Neural progenitor cell (in vitro differentiated cells): ENCODE results near the gene MMP20. TPM values are rescaled to one million over a fixed set of nuclear protein-coding genes. Genes with fewer than 3 reads are reported as not detected.

Source experiments
- DNase-seq: peaks from one replicate; pipeline ENCODE4 v3.0.0-alpha.2; 2016; ENCODE audit warnings: low spot score
- H2AFZ ChIP-seq: fragments of 200-600 bp; sonication (generic); replicated peaks from 2 replicates; pipeline ENCODE4 v1.6.1; 2016; ENCODE audit warnings: antibody characterized with exemption
- H3F3A ChIP-seq: fragments of 200-600 bp; sonication (generic); 2 replicates; pipeline ENCODE4 v1.6.1; 2016; ENCODE audit warnings: antibody characterized with exemption, low read depth
- H3K27ac ChIP-seq: fragments of 200-600 bp; sonication (generic); 2 replicates; pipeline ENCODE4 v1.5.1; 2016; ENCODE audit warnings: mild to moderate bottlenecking
- H3K27me3 ChIP-seq: fragments of 200-600 bp; sonication (generic); 2 replicates; pipeline ENCODE4 v1.6.1; 2016; ENCODE audit warnings: mild to moderate bottlenecking, moderate library complexity
- H3K36me3 ChIP-seq: fragments of 200-600 bp; sonication (generic); 2 replicates; pipeline ENCODE4 v1.5.1; 2016
- H3K4me1 ChIP-seq: fragments of 200-600 bp; sonication (generic); 2 replicates; pipeline ENCODE4 v1.6.1; 2016; ENCODE audit warnings: mixed run types
- H3K4me2 ChIP-seq: fragments of 200-600 bp; sonication (generic); 2 replicates; pipeline ENCODE4 v1.6.1; 2016
- H3K4me3 ChIP-seq: fragments of 200-600 bp; sonication (generic); 2 replicates; pipeline ENCODE4 v1.5.1; 2016
- H3K79me2 ChIP-seq: fragments of 200-600 bp; sonication (generic); 2 replicates; pipeline ENCODE4 v1.6.1; 2016; ENCODE audit warnings: low read depth
- H3K9ac ChIP-seq: fragments of 200-600 bp; sonication (generic); 2 replicates; pipeline ENCODE4 v1.6.1; 2016
- H3K9me3 ChIP-seq: fragments of 200-600 bp; sonication (generic); 2 replicates; pipeline ENCODE4 v1.5.1; 2016; ENCODE audit warnings: low read depth
- H4K20me1 ChIP-seq: fragments of 200-600 bp; sonication (generic); 2 replicates; pipeline ENCODE4 v1.6.1; 2016; ENCODE audit warnings: low read depth
- H3K27ac Mint-ChIP-seq: 3 replicates; pipeline ENCODE4 v1.8.0; 2021; ENCODE audit warnings: mixed read lengths
- H3K27me3 Mint-ChIP-seq: 2 replicates; pipeline ENCODE4 v1.8.0; 2022; ENCODE audit warnings: low read depth, mild to moderate bottlenecking, inconsistent platforms, moderate library complexity, mixed read lengths; ENCODE audit not compliant: insufficient read depth
- H3K36me3 Mint-ChIP-seq: 3 replicates; pipeline ENCODE4 v1.8.0; 2021; ENCODE audit warnings: mixed read lengths
- H3K4me1 Mint-ChIP-seq: 3 replicates; pipeline ENCODE4 v1.8.0; 2021; ENCODE audit warnings: mixed read lengths
- H3K4me3 Mint-ChIP-seq: 3 replicates; pipeline ENCODE4 v1.8.0; 2021; ENCODE audit warnings: mild to moderate bottlenecking, moderate library complexity, mixed read lengths
- H3K9me3 Mint-ChIP-seq: 3 replicates; pipeline ENCODE4 v1.8.0; 2020; ENCODE audit warnings: mixed read lengths
- CTCF ChIP-seq: fragments of 200-600 bp; sonication (generic); IDR thresholded peaks from 2 replicates; pipeline ENCODE4 v1.5.1; 2017; ENCODE audit warnings: antibody characterized with exemption, mild to moderate bottlenecking
- EZH2 ChIP-seq: fragments of 200-600 bp; sonication (generic); IDR thresholded peaks from 2 replicates; pipeline ENCODE4 v1.6.1; 2017; ENCODE audit warnings: antibody characterized with exemption, mild to moderate bottlenecking, moderate library complexity
- EZH2phosphoT487 ChIP-seq: fragments of 200-600 bp; sonication (generic); IDR thresholded peaks from 2 replicates; pipeline ENCODE4 v1.6.1; 2017; ENCODE audit warnings: antibody characterized with exemption
- total RNA-seq: library from RNA; depleted of rRNA; stranded (reverse); fragments of >200 nt; gene quantifications from 2 replicates; pipeline ENCODE4 v1.2.3, GENCODE V29; 2015; ENCODE audit warnings: low replicate concordance

Gene MMP20
- total RNA-seq, result not detected in 2 replicates

- DNase-seq, result no peak
- no peaks in the 10 kb centered on the region for H3K4me1 Mint-ChIP-seq
- Histone ChIP-seq H3K27me3 (no peaks in the 10 kb centered on the region), H3K4me1 (no peaks in the 10 kb centered on the region), H2AFZ (no peak within 1 kb of the TSS), H3K36me3 (no peaks in the 10 kb centered on the region), H3K4me3 (no peak within 1 kb of the TSS), H3K9ac (no peak within 1 kb of the TSS), H3F3A (no peaks in the 10 kb centered on the region), H3K9me3 (no peaks in the 10 kb centered on the region), H3K4me2 (no peak within 1 kb of the TSS), H3K27ac (no peak within 1 kb of the TSS), H4K20me1 (no peaks in the 10 kb centered on the region), H3K79me2 (no peaks in the 10 kb centered on the region)
- H3K36me3 Mint-ChIP-seq, result no peaks in the 10 kb centered on the region
- no peak for TF ChIP-seq EZH2
- TF ChIP-seq EZH2phosphoT487, result no peak
- TF ChIP-seq CTCF, result no peak
- no peaks in the 10 kb centered on the region for H3K9me3 Mint-ChIP-seq
- no peak within 1 kb of the TSS for H3K4me3 Mint-ChIP-seq
- H3K27ac Mint-ChIP-seq, result no peak within 1 kb of the TSS
- no peaks in the 10 kb centered on the region for H3K27me3 Mint-ChIP-seq
These were observed at the start of gene MMP20 for GRCh38 chr11:102625177-102625576. MMP20 (minus strand) TSS chr11:102625332; CDS start chr11:102625319, 13 bp downstream.

- Mint-ChIP-seq H3K36me3 (no peaks in the 10 kb centered on the region), H3K4me3 (no peak overlapping the region), H3K9me3 (no peaks in the 10 kb centered on the region), H3K27me3 (no peaks in the 10 kb centered on the region), H3K27ac (no peak overlapping the region), H3K4me1 (no peaks in the 10 kb centered on the region)
- Histone ChIP-seq H3F3A (no peaks in the 10 kb centered on the region), H3K4me1 (no peaks in the 10 kb centered on the region), H2AFZ (no peak overlapping the region), H3K4me3 (no peak overlapping the region), H3K9me3 (no peaks in the 10 kb centered on the region), H3K9ac (no peak overlapping the region), H3K4me2 (no peak overlapping the region), H4K20me1 (no peaks in the 10 kb centered on the region), H3K36me3 (no peaks in the 10 kb centered on the region), H3K79me2 (no peaks in the 10 kb centered on the region), H3K27me3 (no peaks in the 10 kb centered on the region), H3K27ac (no peak overlapping the region)
- DNase-seq, result no peak
- no peak for TF ChIP-seq EZH2
- no peak for TF ChIP-seq CTCF
- TF ChIP-seq EZH2phosphoT487, result no peak
These were observed 44.5 kb upstream of the MMP20 start for GRCh38 chr11:102669664-102670063.

GRCh38 chr11:102666331-102666957 lies 41.3 kb upstream of the MMP20 start:
- H3K9me3 ChIP-seq, result no peaks in the 10 kb centered on the region
- Mint-ChIP-seq H3K36me3 (no peaks in the 10 kb centered on the region), H3K4me3 (no peak overlapping the region), H3K4me1 (no peaks in the 10 kb centered on the region), H3K27ac (no peak overlapping the region), H3K9me3 (no peaks in the 10 kb centered on the region), H3K27me3 (peaks cover 2% of the 10 kb centered on the region)
- H4K20me1 ChIP-seq, result no peaks in the 10 kb centered on the region
- H3K79me2 ChIP-seq, result no peaks in the 10 kb centered on the region
- no peaks in the 10 kb centered on the region for H3K4me1 ChIP-seq
- H3F3A ChIP-seq, result no peaks in the 10 kb centered on the region
- TF ChIP-seq EZH2phosphoT487, result no peak
- TF ChIP-seq CTCF, result peak; percentile 92
- H3K27me3 ChIP-seq, result no peaks in the 10 kb centered on the region
- H3K4me2 ChIP-seq, result no peak overlapping the region
- H2AFZ ChIP-seq, result peak overlapping the region; percentile 6
- peak; percentile 66 for DNase-seq
- H3K4me3 ChIP-seq, result no peak overlapping the region
- no peak overlapping the region for H3K9ac ChIP-seq
- H3K27ac ChIP-seq, result no peak overlapping the region
- H3K36me3 ChIP-seq, result no peaks in the 10 kb centered on the region
